CD4-positive, alpha-beta T cell treated with Interferon alpha-2 for 1 hour (primary cell): ENCODE results near the gene CLIC3.

Experiments
- DNase-seq, 2 donors: peaks; one replicate each; pipeline ENCODE4 v3.0.0-alpha.2; 2020 to 2022

The CLIC3 gene

GRCh38 chr9:136978865-136979544 is 17.4 kb downstream of the CLIC3 start:
- DNase-seq, result no peak

- DNase-seq, result peak; percentile 71 to 77
These were observed 18.1 kb downstream of the CLIC3 start for GRCh38 chr9:136978073-136978864.

GRCh38 chr9:136977649-136978072 is 18.7 kb downstream of the CLIC3 start:
- no peak for DNase-seq

GRCh38 chr9:136977223-136977622 is 19.1 kb downstream of the CLIC3 start, which contains the start of gene PTGDS:
Gene PTGDS, plus strand, starts transcription at chr9:136977504. Its CDS starts 75 bp downstream, at chr9:136977579.
- DNase-seq, result no peak

GRCh38 chr9:136975644-136976043 is 20.7 kb downstream of the CLIC3 start:
- peak; percentile 26 to 51 for DNase-seq

GRCh38 chr9:136974817-136975535 is 21.4 kb downstream of the CLIC3 start:
- peak in 1 of 2 donors; percentile 28 for DNase-seq

GRCh38 chr9:136973618-136974617 is 22.4 kb downstream of the CLIC3 start:
- DNase-seq, result no peak

- DNase-seq, result no peak
These were observed 23.6 kb downstream of the CLIC3 start for GRCh38 chr9:136972743-136973142.

GRCh38 chr9:136972335-136972734 is 24.0 kb downstream of the CLIC3 start:
- no peak for DNase-seq

- DNase-seq, result no peak
These were observed 24.6 kb downstream of the CLIC3 start for GRCh38 chr9:136971746-136972145.

GRCh38 chr9:136970361-136970760 is 26.0 kb downstream of the CLIC3 start:
- no peak for DNase-seq

- DNase-seq, result no peak
These were observed 26.6 kb downstream of the CLIC3 start for GRCh38 chr9:136969774-136970173.

GRCh38 chr9:136969150-136969549 is 27.2 kb downstream of the CLIC3 start:
- no peak for DNase-seq

GRCh38 chr9:136968333-136969127 is 27.8 kb downstream of the CLIC3 start:
- no peak for DNase-seq

GRCh38 chr9:136965771-136966484 is 30.4 kb downstream of the CLIC3 start:
- DNase-seq, result peak; percentile 46 to 74

GRCh38 chr9:136964833-136965422 is 31.4 kb downstream of the CLIC3 start:
- no peak for DNase-seq

GRCh38 chr9:136964171-136964689 is 32.1 kb downstream of the CLIC3 start:
- no peak for DNase-seq

- no peak for DNase-seq
These were observed 32.6 kb downstream of the CLIC3 start for GRCh38 chr9:136963751-136964150.

GRCh38 chr9:136963341-136963740 is 33.0 kb downstream of the CLIC3 start:
- DNase-seq, result no peak

- DNase-seq, result no peak
These were observed 33.6 kb downstream of the CLIC3 start for GRCh38 chr9:136962701-136963248.
